Activated T-helper 1 cell treated with anti-CD3 and anti-CD28 coated beads, Interleukin-12 subunit alpha, Interleukin-12 subunit beta, Interleukin-2, Interleukin-4 antibody, amounts not matched to agents 30 ng/mL and 10 ng/mL and 1 ng/mL, durations not matched to agents 14 hours and 24 hours and 36 hours (primary cell): ENCODE measurements around the gene METTL1. TPM values are rescaled to one million over a fixed set of nuclear protein-coding genes. Genes with fewer than 3 reads are reported as not detected.
A peak's percentile ranks its signal among the peaks of the same experiment; 100 is the strongest.
"Not testable (repeated sequence)": the region's sequence is repeated elsewhere in the genome, so short reads cannot be mapped to it uniquely, and the experiment has no call there.

Experiments used
- DNase-seq: peaks from one replicate; pipeline ENCODE4 v3.0.0; 2021; ENCODE audit warnings: low spot score
- H3K27ac Mint-ChIP-seq: one replicate; pipeline ENCODE4 v1.8.0; 2021; ENCODE audit warnings: mild to moderate bottlenecking, mixed read lengths
- H3K27me3 Mint-ChIP-seq: one replicate; pipeline ENCODE4 v1.8.0; 2022; ENCODE audit warnings: mild to moderate bottlenecking, moderate library complexity, mixed read lengths; ENCODE audit not compliant: insufficient read depth
- H3K36me3 Mint-ChIP-seq: one replicate; pipeline ENCODE4 v1.8.0; 2021; ENCODE audit warnings: low read depth, mixed read lengths
- H3K4me1 Mint-ChIP-seq: one replicate; pipeline ENCODE4 v1.8.0; 2021; ENCODE audit warnings: low read depth, mixed read lengths
- H3K4me3 Mint-ChIP-seq: one replicate; pipeline ENCODE4 v1.8.0; 2021; ENCODE audit warnings: mild to moderate bottlenecking, moderate library complexity, mixed read lengths
- H3K9me3 Mint-ChIP-seq: one replicate; pipeline ENCODE4 v1.8.0; 2021; ENCODE audit warnings: mixed read lengths
- intact Hi-C: fragments of 100-400 bp; cut with micrococcal nuclease; formaldehyde crosslinking; loops from one replicate; pipeline ENCODE4 v1.15.1; 2024
- total RNA-seq: library from RNA; stranded (reverse); gene quantifications from 2 replicates; pipeline ENCODE4 v1.2.3, GENCODE V29; 2022

Gene METTL1
- total RNA-seq, 1 donor from 2014 or later: 90.0 TPM

- peak within 1 kb of the TSS; percentile 98 for H3K4me3 Mint-ChIP-seq
- peaks cover 21% of the 10 kb centered on the region for H3K36me3 Mint-ChIP-seq
- H3K4me1 Mint-ChIP-seq: peaks cover 44% of the 10 kb centered on the region
- no peaks in the 10 kb centered on the region for H3K9me3 Mint-ChIP-seq
- peak within 1 kb of the TSS; percentile 98 for H3K27ac Mint-ChIP-seq
- DNase-seq: peak; percentile 93
- intact Hi-C loops: loop anchor here (1.0 to 2.0 kb wide), 5 partner anchors 11 to 122 kb away; partner anchors contain the start of genes CDK4, CTDSP2, EEF1AKMT3 and METTL1
- no peaks in the 10 kb centered on the region for H3K27me3 Mint-ChIP-seq
These were observed 10.9 kb upstream of the METTL1 start, which contains the start of gene TSFM for GRCh38 chr12:57782608-57783465. Gene TSFM (plus strand): TSS chr12:57782787. CDS start chr12:57782802, 15 bp downstream.

GRCh38 chr12:57782243-57782607, 10.3 kb upstream of the METTL1 start:
- no peaks in the 10 kb centered on the region for H3K27me3 Mint-ChIP-seq
- no peaks in the 10 kb centered on the region for H3K9me3 Mint-ChIP-seq
- peak overlapping the region; percentile 98 for H3K27ac Mint-ChIP-seq
- peak overlapping the region; percentile 98 for H3K4me3 Mint-ChIP-seq
- peaks cover 15% of the 10 kb centered on the region for H3K36me3 Mint-ChIP-seq
- intact Hi-C loops: loop anchor here (1.0 to 2.0 kb wide), 5 partner anchors 10 to 123 kb away; partner anchors contain the start of genes CDK4, CTDSP2, EEF1AKMT3 and METTL1
- H3K4me1 Mint-ChIP-seq: peaks cover 44% of the 10 kb centered on the region
- no peak for DNase-seq

GRCh38 chr12:57781801-57782200, 9.9 kb upstream of the METTL1 start:
- intact Hi-C loops: loop anchor here (1.0 to 2.0 kb wide), 5 partner anchors 10 to 124 kb away; partner anchors contain the start of genes CDK4, CTDSP2, EEF1AKMT3 and METTL1

GRCh38 chr12:57781244-57781643, 9.3 kb upstream of the METTL1 start:
- H3K27me3 Mint-ChIP-seq: no peaks in the 10 kb centered on the region
- H3K4me1 Mint-ChIP-seq: peaks cover 44% of the 10 kb centered on the region
- H3K4me3 Mint-ChIP-seq: no peak overlapping the region
- intact Hi-C loops: no loop called here
- no peak for DNase-seq
- no peaks in the 10 kb centered on the region for H3K9me3 Mint-ChIP-seq
- H3K36me3 Mint-ChIP-seq: peaks cover 10% of the 10 kb centered on the region
- peak overlapping the region; percentile 63 for H3K27ac Mint-ChIP-seq

More at GRCh38 chr12:57781801-57782200, 9.9 kb upstream of the METTL1 start:
- Mint-ChIP-seq H3K36me3 (peaks cover 13% of the 10 kb centered on the region), H3K4me3 (no peak overlapping the region), H3K27ac (peak overlapping the region; percentile 63), H3K27me3 (no peaks in the 10 kb centered on the region), H3K4me1 (peaks cover 44% of the 10 kb centered on the region), H3K9me3 (no peaks in the 10 kb centered on the region)
- no peak for DNase-seq

GRCh38 chr12:57780284-57780897, 8.5 kb upstream of the METTL1 start:
- Mint-ChIP-seq H3K36me3 (peaks cover 12% of the 10 kb centered on the region), H3K9me3 (no peaks in the 10 kb centered on the region), H3K27ac (no peak overlapping the region), H3K4me3 (peak overlapping the region; percentile 28), H3K4me1 (peaks cover 49% of the 10 kb centered on the region), H3K27me3 (no peaks in the 10 kb centered on the region)
- DNase-seq: no peak
- intact Hi-C loops: no loop called here

DNA sequence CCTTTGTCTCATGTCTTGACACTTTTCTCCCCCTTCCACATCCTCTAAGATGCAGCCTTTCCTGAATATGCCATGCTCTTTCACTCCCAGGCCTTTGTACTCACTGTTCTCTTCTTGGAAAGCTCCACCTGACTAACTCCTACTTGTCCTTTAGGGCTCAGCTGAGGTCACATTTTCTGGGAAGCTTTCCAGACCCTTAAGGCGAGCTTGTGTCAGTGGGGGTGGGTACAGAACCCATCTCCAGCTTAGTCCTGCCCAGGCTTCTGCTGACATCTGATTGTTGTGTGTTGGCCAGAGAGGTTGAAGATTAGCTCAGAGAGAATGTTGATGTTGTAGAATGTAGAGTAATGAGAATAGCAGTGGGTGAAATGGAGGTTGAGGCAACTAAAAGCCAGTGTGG, 7.8 kb upstream of the METTL1 start:
- Mint-ChIP-seq H3K4me1 (peaks cover 49% of the 10 kb centered on the region), H3K27me3 (no peaks in the 10 kb centered on the region), H3K9me3 (no peaks in the 10 kb centered on the region), H3K27ac (no peak overlapping the region), H3K36me3 (peaks cover 12% of the 10 kb centered on the region), H3K4me3 (no peak overlapping the region)
- intact Hi-C loops: no loop called here
- no peak for DNase-seq

DNA sequence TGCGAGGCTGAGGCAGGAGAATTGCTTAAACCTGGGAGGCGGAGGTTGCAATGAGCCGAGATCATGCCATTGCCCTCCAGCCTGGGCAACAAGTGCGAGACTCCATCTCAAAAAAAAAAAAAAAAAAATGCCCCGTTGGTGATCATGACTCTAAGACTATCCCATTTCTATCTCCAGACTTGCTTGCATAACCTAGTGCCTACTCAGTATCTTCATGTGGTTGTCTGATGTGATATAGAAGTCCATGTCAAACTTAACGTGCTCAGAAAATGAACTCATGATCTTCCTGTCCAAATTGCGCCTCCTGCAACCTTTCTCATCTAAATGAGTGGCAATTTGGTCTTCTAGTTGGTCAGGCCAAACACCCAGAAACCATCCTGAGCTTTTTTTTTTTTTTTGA, 6.0 kb upstream of the METTL1 start:
- no peak overlapping the region for H3K27ac Mint-ChIP-seq
- H3K4me3 Mint-ChIP-seq: no peak overlapping the region
- intact Hi-C loops: no loop called here
- H3K4me1 Mint-ChIP-seq: peaks cover 46% of the 10 kb centered on the region
- no peak for DNase-seq
- H3K9me3 Mint-ChIP-seq: no peaks in the 10 kb centered on the region
- H3K36me3 Mint-ChIP-seq: peaks cover 7% of the 10 kb centered on the region
- H3K27me3 Mint-ChIP-seq: no peaks in the 10 kb centered on the region

GRCh38 chr12:57777367-57777766, 5.5 kb upstream of the METTL1 start:
- Mint-ChIP-seq H3K36me3 (peaks cover 5% of the 10 kb centered on the region), H3K27ac (no peak overlapping the region), H3K4me3 (no peak overlapping the region), H3K27me3 (no peaks in the 10 kb centered on the region), H3K9me3 (no peaks in the 10 kb centered on the region), H3K4me1 (peaks cover 43% of the 10 kb centered on the region)
- intact Hi-C loops: no loop called here
- no peak for DNase-seq

DNA sequence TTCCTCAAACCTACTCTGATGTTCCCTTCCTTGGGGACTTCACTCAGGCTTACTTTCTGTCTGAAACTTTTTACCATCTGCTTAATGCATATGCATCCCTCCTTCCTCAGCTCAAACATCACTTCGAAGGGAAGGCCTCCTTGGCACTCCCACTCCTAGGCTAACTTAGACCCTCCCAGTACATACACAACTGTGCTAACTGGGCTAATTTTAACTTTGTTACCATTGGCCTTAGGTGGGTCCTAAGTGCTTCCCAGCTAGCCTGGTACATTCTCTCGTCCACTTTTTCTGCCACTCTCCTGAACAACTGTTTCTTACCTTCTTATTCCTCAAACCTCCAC, 4.3 kb upstream of the METTL1 start:
- no peak overlapping the region for H3K27ac Mint-ChIP-seq
- DNase-seq: no peak
- H3K9me3 Mint-ChIP-seq: no peaks in the 10 kb centered on the region
- peaks cover 39% of the 10 kb centered on the region for H3K4me1 Mint-ChIP-seq
- intact Hi-C loops: no loop called here
- H3K4me3 Mint-ChIP-seq: no peak overlapping the region
- H3K36me3 Mint-ChIP-seq: peaks cover 10% of the 10 kb centered on the region
- no peaks in the 10 kb centered on the region for H3K27me3 Mint-ChIP-seq

GRCh38 chr12:57775563-57776246, 3.8 kb upstream of the METTL1 start:
- no peak overlapping the region for H3K4me3 Mint-ChIP-seq
- DNase-seq: no peak
- no peaks in the 10 kb centered on the region for H3K27me3 Mint-ChIP-seq
- intact Hi-C loops: no loop called here
- no peaks in the 10 kb centered on the region for H3K9me3 Mint-ChIP-seq
- H3K4me1 Mint-ChIP-seq: peaks cover 41% of the 10 kb centered on the region
- H3K27ac Mint-ChIP-seq: no peak overlapping the region
- peaks cover 13% of the 10 kb centered on the region for H3K36me3 Mint-ChIP-seq

DNA sequence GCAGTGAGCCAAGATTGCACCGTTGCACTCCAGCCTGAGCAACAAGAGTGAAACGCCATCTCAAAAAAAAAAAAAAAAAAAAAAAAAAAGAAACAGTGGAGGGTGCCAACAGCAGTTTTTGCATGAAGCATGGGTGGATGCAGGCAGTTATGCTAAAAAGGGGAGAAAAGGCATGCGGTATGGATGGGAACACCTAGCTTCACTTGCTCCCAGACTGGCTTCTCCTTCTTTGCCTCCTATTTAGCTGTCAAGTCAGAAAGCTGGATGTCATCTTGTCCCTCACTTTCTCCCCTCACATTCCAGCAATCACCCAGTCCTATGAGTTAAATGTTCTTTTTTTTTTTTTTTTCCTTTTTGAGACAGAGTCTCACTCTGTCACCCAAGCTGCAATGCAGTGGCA, 3.1 kb upstream of the METTL1 start:
- no peak for DNase-seq
- H3K27ac Mint-ChIP-seq: no peak overlapping the region
- no peak overlapping the region for H3K4me3 Mint-ChIP-seq
- intact Hi-C loops: no loop called here
- H3K9me3 Mint-ChIP-seq: no peaks in the 10 kb centered on the region
- H3K27me3 Mint-ChIP-seq: no peaks in the 10 kb centered on the region
- H3K4me1 Mint-ChIP-seq: peaks cover 41% of the 10 kb centered on the region
- peaks cover 18% of the 10 kb centered on the region for H3K36me3 Mint-ChIP-seq

- not testable (repeated sequence) for H3K4me3 Mint-ChIP-seq, H3K27ac Mint-ChIP-seq, DNase-seq, H3K9me3 Mint-ChIP-seq, H3K27me3 Mint-ChIP-seq
- Mint-ChIP-seq H3K4me1 (peaks cover 41% of the 10 kb centered on the region), H3K36me3 (peaks cover 22% of the 10 kb centered on the region)
- intact Hi-C loops: loop anchor here (5.0 kb wide), 1 partner anchor 1823 kb away; the partner anchor contains the start of gene SLC16A7
These were observed 2.7 kb upstream of the METTL1 start for GRCh38 chr12:57774634-57775033.
